GM19025 (cell line): ENCODE results near the gene PPME1.
"Not testable (repeated sequence)": the region's sequence is repeated elsewhere in the genome, so short reads cannot be mapped to it uniquely, and the experiment has no call there.

Source experiments
- ATAC-seq: cut with Tn5 transposase; IDR thresholded peaks from one replicate; pipeline ENCODE4 v1.9.1; 2021; ENCODE audit warnings: mild to moderate bottlenecking, low read depth, moderate library complexity; ENCODE audit not compliant: unreplicated experiment

The PPME1 gene, protein sequence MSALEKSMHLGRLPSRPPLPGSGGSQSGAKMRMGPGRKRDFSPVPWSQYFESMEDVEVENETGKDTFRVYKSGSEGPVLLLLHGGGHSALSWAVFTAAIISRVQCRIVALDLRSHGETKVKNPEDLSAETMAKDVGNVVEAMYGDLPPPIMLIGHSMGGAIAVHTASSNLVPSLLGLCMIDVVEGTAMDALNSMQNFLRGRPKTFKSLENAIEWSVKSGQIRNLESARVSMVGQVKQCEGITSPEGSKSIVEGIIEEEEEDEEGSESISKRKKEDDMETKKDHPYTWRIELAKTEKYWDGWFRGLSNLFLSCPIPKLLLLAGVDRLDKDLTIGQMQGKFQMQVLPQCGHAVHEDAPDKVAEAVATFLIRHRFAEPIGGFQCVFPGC

DNA sequence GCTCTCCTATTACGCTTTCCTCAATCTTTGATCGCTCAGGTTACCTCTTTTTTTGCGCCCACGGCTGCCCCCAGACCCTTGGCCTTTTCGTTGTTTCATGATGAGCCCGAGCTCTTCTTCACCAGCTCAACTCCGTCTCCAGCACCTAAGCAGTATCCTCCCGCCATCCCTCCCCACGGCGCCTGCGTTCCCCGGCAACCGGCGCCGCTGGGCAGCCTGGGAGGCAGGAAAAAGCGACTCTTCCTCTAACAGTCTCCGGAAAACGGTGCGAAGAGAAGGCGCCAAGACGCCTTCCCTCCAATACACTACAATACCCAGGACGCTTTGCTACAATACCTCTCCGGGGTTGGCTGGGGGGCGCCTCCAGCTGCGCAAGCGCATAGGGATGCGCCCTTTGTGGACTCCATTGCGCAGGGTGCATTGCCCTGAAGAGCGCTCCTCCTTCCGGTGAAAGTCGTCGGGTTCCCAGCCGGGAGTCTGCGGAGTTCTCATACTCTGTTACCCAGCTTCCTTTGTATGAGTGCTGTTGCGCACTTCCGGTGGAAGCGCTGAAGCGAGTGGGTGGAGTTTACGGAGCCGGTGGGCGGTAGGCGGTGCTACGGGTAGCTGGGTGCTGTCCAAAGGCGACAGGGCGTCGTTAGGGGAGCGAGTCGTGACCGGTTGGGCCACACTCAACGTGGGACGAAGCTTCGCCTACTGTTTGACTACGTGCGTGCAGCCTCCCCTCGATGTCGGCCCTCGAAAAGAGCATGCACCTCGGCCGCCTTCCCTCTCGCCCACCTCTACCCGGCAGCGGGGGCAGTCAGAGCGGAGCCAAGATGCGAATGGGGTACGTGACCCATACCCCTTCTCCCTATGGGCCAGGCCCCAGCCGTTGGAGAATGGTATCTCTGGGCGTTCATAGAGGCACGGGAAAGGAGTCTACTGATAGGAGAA is at the start of gene PPME1, which contains the start of gene C2CD3:
PPME1 (plus strand) TSS at position 596 of the 936 bp plus-strand sequence; CDS start at position 729, 133 bp downstream.
C2CD3 (minus strand) TSS at position 309 of the 936 bp plus-strand sequence; CDS start at position 99, 210 bp downstream.
- ATAC-seq = peak; percentile 97

DNA sequence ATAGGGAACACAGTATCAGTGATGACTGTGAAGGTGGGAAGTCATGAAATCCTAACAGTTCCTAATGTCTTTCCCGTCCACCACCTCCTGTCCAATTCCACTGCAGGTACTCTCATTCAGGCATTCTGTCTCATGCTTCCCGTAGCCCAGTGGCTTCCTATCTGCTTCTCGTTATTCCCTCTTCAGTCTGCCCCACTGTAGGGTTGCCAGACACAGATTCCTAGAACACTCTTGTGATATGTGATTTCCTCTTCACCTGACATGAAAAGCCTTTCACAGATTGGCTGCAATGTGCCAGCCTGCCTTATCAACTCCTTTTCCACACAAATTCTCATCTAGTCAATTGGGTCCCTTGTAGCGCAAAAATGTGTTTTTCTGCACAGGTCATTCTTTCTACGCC is 49.3 kb upstream of the PPME1 start:
- no peak for ATAC-seq

DNA sequence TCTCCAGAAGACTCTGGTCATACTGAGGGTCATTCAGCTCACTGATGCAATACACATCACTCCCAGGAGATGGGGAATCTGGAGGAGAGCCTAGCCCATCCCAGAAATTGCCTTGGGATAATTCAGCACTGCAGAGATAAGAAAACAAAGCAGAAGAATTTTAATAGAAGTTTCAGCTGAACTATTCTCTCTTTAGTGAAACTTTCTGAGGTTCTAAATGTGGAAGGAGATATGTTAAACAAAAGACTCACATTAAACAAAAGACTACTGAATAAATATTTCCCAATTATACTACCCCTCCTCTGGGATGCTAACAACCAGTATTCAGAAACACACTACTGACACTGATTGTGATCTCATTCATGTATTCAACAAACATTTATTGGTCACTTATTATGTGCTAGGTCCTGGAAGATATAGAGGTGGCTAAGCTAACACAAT is 48.1 kb upstream of the PPME1 start:
- no peak for ATAC-seq

DNA sequence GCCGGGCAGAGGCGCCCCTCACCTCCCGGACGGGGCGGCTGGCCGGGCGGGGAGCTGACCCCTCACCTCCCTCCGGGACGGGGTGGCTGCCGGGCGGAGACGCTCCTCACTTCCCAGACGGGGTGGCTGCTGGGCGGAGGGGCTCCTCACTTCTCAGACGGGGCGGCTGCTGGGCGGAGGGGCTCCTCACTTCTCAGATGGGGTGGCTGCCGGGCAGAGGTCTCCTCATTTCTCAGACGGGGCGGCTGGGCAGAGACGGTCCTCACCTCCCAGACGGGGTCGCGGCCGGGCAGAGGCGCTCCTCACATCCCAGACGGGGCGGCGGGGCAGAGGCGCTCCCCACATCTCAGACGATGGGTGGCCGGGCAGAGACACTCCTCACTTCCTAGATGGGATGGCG is 42.0 kb upstream of the PPME1 start:
- not testable (repeated sequence) for ATAC-seq

DNA sequence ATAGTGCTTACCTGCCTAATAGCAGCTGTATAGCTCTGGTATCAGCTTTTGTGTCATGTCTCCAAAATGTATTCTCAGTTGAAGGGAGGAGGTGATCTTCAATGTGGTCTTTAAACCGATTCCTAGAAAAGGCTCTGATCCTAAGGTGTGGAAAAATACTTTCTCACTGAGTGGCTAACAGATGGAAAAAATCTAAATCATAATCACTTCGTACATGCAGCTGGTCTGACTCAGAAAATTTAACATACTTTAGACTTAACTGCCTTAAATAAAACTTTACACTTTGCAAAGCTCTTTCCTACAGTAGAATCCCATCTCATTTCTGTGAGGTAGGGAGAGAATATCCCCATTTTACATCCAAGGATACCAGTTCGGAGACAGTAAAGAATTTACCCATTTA is 38.3 kb upstream of the PPME1 start:
- ATAC-seq = no peak

DNA sequence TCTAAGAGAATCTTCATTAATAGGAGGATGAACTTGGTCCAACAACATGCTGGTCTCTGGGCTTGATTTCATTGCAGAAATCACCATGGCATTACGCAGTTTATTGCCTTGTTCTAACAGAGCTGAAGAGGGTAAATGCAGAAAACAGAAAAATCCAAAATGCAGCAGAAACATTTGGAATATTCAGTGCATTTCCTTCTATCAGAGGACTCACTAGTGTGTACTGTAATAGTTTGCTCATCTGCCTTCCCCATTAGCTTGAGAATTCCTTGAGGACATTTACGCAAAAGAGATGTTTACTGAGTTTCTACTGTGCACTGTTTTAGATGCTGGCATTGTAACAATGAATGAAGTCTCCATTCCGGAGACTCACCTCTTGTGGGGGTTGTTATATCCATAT is 37.7 kb upstream of the PPME1 start:
- ATAC-seq = no peak

DNA sequence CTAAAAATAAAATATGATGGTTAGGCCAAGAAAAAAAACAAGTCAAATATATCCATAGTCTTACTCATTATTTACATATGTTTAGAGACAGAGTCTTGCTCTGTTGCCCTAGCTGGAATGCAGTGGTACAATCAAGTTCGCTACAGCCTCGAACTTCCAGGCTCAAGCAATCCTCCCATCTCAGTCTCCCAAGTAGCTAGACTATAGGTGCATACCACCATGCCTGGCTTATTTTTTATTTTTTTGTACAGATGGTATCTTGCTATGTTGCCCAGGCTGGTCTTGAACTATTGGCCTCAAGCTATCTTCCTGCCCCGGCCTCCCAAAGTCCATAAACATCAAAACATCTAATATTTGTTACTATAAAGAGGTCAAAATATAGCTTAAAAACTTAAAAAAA is 36.4 kb upstream of the PPME1 start:
- ATAC-seq = no peak

DNA sequence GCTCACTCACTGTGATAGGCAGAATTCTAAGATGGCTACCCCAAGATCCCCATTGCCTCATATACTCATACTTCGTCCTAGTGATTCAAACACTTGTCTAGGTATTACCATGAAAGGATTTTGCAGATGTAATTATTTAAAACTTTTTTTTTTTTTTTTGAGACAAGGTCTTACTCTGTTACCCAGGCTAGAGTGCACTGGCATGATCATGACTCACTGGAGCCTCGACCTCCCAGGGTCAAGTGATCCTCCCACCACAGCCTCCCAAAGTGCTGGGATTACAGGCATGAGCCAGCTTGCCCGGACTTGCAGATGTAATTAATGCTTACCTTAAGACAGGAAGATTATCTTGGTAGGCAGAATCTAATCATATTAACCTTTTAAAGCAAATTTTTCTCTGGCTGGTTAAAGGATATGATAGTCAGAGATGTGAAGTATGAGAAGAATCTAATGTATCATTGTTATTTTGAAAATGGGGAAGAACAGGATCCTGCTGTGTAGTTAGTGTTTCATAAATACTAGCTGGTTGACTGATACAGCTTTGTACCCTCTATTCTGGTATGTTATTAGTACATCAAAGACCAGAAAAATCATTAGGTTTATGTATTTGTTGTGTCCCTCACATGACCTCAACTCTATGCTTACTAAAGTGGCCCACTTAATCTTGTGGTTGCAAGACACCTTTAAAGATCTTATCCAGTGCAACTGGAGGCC is 35.8 kb upstream of the PPME1 start:
- ATAC-seq = no peak

DNA sequence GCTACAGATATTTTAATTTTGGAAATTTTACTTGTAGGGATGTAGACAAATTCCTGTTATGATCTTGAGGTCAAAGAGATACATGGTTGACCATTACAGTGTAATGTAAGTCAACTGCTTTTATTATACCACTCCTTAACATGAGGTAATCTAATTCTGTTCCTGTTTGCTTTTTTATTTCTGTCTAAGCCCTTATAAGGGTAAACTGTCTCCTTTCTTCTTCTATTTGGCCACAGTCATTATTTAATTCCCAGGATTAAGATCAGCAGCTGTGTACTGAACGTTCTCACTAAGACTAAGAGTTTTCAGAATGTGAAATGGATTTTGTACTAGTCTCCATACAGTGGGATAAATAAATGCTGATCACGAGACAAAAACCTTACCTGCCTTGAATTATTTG is 33.1 kb upstream of the PPME1 start:
- ATAC-seq = no peak

DNA sequence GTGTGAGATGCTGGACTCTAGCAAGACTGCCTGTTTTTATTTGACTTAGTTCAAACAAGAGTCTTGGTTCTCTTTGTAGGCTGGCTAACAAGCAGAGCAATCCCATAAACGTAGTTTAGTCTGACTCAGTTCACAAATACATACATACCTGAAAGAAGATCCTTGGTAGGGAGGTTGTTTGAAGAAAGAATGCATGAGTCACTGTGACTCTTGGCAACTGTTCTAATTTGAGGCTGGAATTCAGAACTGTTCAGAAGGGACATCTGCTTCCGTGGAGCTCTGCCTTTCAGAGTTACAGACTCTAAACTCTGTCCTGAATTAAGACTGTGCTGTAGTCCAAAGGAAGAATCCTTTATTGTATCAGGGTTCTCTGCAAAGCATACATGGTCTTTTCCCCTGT is 32.5 kb upstream of the PPME1 start:
- ATAC-seq = no peak

DNA sequence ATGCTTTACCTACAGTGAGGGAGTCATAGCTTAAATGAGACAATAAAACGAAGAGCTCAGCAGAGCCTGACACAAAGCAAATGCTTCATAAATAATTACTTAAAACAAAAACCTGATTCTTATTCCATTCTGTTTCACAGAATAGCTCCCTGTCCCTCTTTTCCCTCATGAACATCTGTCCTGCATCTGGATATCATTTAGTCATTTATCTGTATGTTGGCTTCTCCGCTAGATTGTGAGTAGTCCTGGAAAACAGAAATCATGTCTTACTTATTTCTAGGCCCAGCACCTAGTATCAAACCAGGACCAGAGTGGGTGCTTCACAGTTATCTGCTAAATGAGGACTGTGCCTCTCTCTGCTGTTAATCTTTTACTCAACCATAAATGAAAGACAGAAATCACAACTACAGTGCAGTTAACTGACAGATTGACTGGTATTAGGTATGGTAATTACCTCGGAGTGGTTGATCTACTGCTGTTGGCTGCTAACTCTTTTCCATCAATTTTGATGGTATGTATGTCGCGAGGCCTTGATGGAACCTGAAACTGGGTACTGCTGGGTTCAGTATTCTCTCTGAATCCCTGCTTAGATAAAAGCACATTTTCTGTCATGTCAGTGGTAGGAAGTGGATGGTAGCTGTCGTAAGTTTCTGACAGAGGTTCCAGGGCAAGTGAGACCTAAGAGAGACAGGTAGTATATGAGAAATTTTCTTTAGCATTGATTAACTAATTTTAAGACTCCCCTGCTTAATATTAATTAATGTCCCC is 31.8 kb upstream of the PPME1 start:
- ATAC-seq = no peak

DNA sequence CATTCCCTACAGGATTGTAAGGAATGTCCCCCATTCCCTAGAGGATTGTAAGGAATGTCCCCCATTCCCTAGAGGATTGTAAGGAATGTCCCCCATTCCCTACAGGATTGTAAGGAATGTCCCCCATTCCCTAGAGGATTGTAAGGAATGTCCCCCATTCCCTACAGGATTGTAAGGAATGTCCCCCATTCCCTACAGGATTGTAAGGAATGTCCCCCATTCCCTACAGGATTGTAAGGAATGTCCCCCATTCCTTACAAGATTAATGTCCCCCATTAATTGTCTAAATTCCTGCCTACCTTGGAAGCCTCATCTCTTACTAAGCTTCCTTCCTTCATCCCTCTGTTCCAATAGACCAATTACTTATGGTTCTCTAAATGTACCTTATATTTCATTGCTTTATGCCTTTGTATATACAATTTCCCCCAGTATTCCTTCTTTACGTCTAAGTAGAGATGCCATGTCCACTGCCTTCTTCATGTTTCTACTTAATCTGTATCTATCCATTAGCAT is 31.1 kb upstream of the PPME1 start:
- ATAC-seq = not testable (repeated sequence)

DNA sequence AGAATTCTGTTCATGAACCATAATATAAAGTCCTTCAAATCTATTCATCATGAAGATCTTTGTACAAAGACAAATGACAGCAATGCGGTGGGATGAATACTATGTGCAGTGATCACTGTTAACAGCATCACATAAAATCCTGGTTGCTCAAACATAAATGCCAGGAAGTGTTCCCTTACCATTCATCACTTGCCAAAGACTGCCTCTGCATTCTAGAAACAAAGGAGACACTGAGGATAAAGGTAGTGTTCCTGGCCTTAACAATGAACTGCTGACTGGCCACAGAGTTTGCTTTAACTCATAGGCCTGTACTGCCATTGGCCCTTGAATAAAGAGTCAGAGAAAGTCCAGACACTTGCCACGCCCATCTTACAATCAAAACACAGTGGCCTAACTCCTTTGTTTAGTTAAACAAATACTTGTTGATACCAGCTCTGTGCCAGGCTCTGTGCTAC is 29.8 kb upstream of the PPME1 start:
- ATAC-seq = no peak

DNA sequence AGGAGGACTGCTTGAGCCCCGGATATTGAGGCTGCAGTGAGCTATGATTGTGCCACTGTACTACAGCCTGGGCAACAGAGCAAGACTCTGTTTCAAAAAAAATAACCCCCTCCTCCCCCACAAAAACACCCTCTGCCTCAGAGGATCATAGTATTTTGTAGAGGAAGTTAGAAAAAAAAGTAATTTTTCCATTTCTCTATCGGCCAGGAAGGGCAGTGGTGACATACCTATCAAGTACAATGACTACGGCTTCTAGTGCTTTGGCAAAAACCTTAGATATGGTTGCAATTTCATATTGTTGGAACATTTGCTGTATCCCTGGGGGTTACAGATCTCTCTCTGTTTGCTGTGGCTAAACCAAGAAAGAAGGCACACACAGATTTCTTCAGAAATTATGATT is 29.2 kb upstream of the PPME1 start:
- ATAC-seq = no peak

DNA sequence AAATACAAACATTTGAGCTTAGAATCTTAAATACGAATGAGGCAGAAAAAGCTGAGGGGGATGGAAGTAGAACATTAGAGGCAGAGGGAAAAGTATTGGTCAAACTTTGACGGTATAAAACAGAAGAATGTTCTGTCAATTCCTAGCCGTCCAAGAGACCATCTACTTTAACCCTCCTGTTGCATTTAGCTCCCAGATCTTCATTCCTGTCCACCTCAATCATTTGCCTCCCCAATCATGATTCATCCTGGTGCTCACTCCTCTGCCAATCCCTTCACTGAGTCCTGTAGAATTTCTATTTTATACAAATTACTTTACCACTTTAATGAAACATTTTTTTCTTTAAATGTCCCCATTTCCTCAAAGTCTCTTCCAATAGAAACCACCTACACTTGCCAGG is 28.5 kb upstream of the PPME1 start:
- ATAC-seq = no peak

DNA sequence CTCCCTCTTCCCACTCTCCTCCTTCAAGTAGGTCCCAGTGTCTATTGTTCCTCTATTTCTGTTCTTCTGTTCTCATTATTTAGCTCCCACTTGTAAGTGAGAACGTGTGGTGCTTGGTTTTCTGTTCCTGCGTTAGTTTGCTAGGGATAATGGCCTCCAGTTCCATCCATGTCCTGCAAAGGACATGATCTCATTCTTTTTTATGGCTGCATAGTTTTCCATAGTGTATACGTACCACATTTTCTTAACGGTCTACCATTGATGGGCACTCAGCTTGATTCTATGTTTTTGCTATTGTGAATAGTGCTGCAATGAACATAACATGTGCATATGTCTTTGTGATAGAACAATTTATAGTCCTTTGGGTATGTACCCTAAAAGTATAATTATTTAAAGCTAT is 26.5 kb upstream of the PPME1 start:
- ATAC-seq = no peak

DNA sequence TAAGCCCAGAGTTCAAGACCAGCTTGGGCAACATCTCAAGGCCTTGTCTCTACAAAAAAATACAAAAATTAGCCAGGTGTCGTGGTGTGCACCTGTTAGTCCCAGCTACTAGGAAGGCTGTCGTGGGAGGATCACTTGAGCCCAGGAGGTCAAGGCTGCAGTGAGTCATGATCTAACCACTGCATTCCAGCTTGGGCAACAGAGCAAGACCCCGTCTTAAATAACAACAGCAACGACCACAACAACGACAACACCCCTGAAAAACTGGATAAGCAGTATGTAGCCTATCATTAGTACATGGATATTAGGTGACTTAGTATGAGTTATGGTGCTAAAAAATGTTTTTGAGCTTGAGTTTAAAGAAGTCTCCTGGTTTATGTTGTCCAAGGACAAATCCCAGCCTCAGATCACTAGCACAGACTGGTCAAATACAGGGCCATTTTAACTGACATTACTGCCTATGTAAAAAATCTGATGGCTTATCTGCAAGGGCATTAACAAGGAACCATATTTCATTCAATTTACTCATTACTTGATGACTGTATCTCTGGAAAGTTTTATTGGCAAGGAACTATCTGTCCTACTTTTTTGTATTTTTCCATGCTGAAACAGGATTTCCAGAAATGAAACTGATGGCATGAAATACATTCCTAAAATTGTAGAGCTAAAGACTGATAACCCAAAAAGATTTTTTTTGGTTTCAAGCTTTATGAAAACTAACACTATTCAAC is 23.7 kb upstream of the PPME1 start:
- ATAC-seq = no peak

DNA sequence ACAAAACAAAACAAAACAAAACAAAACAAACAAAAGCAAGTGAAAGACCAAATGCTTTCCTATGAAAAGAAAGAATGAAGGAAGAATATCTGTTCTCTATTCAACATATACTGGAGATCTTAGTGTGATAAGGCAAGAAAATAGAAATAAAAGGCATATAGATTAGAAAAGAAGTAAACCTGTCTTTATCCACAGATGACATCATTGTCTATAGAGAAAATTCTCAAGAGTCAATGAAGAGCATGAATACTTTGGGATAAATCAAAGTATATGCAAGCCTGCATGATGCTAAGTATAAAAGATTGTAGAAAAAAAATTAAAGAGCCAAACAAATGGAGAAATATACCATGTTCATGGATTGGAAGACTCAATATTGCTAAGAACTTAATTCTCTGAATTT is 17.9 kb upstream of the PPME1 start:
- no peak for ATAC-seq
